HG03045 (cell line): ENCODE measurements around the gene GFRA4.
"Not testable (repeated sequence)": the region's sequence is repeated elsewhere in the genome, so short reads cannot be mapped to it uniquely, and the experiment has no call there.

Experiments used
- ATAC-seq: cut with Tn5 transposase; IDR thresholded peaks from one replicate; pipeline ENCODE4 v1.9.1; 2021; ENCODE audit warnings: mild to moderate bottlenecking, moderate library complexity; ENCODE audit not compliant: unreplicated experiment

Gene GFRA4

GRCh38 chr20:3627476-3627875 lies 35.7 kb downstream of the GFRA4 start:
- ATAC-seq: no peak

GRCh38 chr20:3622406-3622805 lies 40.8 kb downstream of the GFRA4 start:
- no peak for ATAC-seq

DNA sequence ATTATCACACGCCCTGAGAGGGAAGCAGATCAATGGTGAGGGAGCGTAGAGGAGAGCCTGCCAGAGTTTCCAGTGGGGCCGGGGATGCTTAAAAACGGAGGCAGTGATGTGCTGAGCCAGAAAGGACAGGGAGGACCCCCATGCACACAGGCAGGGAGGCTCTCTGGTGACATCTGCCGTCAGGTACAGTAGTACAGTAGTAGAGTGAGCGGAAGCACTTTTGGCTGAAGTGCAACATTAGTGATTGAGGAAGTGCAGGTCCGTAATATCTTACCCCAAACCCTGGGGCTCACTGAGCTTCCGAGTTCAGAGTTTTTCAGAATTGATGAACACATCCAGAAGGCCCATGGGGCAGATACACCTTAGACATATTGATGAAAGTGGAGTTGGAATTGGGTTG lies 42.1 kb downstream of the GFRA4 start:
- no peak for ATAC-seq

- ATAC-seq: no peak
Observed at GRCh38 chr20:3616250-3616649, 46.9 kb downstream of the GFRA4 start.

- not testable (repeated sequence) for ATAC-seq
Observed at GRCh38 chr20:3615171-3615840, 47.9 kb downstream of the GFRA4 start.

DNA sequence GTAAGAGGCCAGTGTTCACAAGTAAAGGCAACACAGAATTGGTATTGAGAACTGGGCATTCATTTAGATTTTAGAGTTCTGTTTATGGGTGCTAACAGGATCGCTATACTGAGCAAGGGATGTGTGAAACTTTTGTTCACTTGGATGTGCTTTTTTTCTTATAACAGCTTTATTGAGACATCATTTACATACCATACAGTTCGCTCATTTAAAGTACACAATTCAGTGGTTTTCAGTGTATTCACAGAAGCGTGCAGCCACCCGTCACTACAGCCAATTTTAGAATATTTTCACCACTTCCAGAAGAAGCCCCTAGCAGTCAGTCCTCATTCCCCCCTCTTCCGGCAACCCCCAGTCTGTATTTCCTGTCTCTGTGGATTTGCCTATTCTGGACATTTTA lies 48.7 kb downstream of the GFRA4 start:
- no peak for ATAC-seq

- ATAC-seq: no peak
Observed at GRCh38 chr20:3613821-3614440, 49.3 kb downstream of the GFRA4 start.

DNA sequence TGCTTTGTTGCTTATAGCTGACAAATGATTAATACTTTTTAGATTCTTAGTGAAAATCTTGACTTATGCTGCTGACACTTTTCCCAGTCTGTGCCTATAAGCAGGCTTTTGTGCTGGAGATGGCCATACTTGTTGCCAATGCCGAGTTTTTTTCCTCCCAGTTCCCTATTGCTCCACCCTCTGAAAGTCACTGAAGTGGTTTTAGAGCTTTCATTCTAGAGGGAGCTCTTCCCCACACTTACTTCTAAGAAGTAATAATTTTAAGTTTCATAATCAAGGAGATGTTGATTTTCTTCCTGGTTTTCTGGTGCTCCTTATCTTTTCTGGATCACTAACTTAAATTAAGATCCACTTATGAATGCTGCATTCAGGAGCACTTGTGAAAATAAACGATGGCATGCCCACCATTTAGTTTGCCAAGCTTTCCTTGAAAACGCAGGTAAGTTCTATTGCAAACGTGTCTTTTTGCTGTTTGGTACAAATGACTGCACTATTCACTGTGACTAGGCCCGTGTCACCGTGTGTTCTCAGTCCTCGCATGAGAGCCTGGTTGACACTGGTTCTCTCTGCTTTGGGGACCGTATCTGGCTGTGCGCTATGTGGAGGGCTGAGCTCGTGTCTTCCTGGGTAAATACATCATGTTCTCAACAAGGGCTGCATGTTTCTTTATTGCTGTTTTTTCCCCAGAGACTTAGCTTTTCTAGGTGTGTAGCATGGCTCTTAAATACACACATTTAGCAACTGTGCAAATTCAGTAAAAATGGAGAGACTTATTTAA lies 50.2 kb downstream of the GFRA4 start:
- no peak for ATAC-seq

- ATAC-seq: no peak
Observed at GRCh38 chr20:3611901-3612300, 51.3 kb downstream of the GFRA4 start.
